NB4 (cell line): ENCODE data around the gene KSR2.

Experiments used
- DNase-seq: peaks from one replicate; pipeline ENCODE4 v3.0.0; 2010; ENCODE audit warnings: low read depth
- H3K4me3 ChIP-seq: one replicate; pipeline ENCODE4 v1.5.1; 2011; ENCODE audit warnings: mild to moderate bottlenecking, low read depth, low read length, moderate library complexity
- MYC ChIP-seq: IDR thresholded peaks from 2 replicates; pipeline ENCODE4 v1.6.1; 2011; ENCODE audit warnings: low read depth, low read length
- POLR2A ChIP-seq: IDR thresholded peaks from 2 replicates; pipeline ENCODE4 v1.6.1; 2011; ENCODE audit warnings: mild to moderate bottlenecking; ENCODE audit not compliant: insufficient read length; ENCODE audit errors: extremely low read depth
- TF ChIP-seq, protein P1 (sequence below): IDR thresholded peaks from 2 replicates; pipeline ENCODE4 v1.6.1; 2011; ENCODE audit warnings: low read depth, low read length
- TF ChIP-seq, protein P2 (sequence below): IDR thresholded peaks from one replicate; pipeline ENCODE4 v1.5.1; 2012; ENCODE audit warnings: low read depth, low read length

The KSR2 gene

DNA sequence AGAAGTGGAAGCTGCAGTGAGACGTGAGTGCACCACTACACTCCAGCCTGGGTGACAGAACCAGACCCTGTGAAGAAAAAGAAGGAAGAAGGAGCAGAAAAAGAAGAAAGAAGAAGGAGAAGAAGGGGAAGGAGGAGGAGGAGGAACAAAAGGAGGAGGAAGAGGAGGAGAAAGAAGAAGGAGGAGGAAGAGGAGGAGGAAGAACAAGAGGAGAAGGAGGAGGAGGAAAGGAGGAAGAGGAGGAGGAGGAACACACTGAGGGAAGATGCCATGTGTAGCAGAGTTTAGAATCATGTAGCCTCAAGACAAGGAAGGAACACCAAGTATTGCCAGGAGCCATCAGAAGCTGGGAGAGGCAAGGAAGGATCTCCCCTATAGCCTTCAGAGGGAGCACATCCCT, 241.5 kb downstream of the KSR2 start:
- DNase-seq, result no peak
- TF ChIP-seq, protein P1, sequence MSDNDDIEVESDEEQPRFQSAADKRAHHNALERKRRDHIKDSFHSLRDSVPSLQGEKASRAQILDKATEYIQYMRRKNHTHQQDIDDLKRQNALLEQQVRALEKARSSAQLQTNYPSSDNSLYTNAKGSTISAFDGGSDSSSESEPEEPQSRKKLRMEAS, result no peak
- TF ChIP-seq, protein P2, sequence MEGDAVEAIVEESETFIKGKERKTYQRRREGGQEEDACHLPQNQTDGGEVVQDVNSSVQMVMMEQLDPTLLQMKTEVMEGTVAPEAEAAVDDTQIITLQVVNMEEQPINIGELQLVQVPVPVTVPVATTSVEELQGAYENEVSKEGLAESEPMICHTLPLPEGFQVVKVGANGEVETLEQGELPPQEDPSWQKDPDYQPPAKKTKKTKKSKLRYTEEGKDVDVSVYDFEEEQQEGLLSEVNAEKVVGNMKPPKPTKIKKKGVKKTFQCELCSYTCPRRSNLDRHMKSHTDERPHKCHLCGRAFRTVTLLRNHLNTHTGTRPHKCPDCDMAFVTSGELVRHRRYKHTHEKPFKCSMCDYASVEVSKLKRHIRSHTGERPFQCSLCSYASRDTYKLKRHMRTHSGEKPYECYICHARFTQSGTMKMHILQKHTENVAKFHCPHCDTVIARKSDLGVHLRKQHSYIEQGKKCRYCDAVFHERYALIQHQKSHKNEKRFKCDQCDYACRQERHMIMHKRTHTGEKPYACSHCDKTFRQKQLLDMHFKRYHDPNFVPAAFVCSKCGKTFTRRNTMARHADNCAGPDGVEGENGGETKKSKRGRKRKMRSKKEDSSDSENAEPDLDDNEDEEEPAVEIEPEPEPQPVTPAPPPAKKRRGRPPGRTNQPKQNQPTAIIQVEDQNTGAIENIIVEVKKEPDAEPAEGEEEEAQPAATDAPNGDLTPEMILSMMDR, result no peak
- no peak for TF ChIP-seq POLR2A
- no peak for TF ChIP-seq MYC
- no peak overlapping the region for H3K4me3 ChIP-seq

DNA sequence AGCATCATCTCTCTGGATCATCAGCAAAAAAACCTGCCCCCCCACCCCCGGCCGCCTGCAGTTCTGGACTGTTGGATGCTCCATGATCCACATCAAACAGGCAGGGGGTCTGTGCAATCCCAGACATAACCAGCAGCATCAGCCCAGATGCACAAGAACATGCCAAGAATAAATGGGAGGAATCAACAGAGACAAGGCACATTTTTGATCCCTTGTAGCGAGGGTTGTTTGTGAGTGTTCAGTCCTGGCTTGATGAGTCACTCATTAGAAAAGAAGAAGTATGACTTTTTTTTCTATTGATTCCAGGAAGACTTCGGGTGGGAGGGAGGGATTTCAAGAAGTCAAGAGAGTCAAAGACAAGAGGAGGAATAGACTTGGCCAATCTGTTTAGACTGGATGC, 244.2 kb downstream of the KSR2 start:
- peak; percentile 40 for DNase-seq
- no peak overlapping the region for H3K4me3 ChIP-seq
- TF ChIP-seq, protein P2, result no peak

DNA sequence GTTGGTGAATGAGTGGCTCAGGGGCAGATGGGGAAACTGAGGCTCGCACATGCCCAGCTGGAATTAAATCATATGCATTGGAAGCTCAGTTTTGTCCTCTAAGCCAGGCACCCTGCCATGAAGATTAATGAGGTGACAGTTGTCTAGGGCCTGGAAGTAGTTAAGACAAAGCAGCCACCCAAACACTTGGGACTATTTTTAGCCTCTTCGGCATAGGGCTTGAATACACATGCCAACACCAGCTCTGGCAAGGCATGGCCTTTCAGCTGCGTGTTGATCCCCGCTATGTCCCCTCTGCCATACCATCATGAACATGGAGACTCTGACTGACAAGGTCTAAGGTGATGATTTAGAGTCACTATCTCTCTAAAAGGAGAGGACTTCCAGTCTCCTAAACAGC, 250.2 kb downstream of the KSR2 start:
- no peak overlapping the region for H3K4me3 ChIP-seq
- TF ChIP-seq, protein P1, result no peak
- TF ChIP-seq, protein P2, result no peak
- no peak for DNase-seq

DNA sequence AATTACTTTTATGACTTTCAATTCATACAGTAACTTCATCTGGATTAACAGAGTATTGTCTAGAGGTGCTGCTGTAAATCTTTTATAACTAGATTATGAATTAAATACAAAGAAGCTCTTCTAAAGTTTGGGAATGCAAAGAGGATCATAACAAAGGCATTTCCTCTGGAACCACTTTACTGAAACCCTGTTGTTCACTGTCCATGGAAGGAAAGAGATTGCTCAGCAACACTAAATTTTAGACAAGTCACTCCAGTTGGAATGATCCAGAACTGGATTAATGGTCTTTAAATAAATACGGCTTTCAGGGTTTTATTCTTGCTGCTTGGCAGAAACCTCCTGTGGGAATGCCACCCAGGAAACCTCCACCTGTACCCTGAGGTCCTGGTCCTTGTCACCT, 250.6 kb downstream of the KSR2 start:
- H3K4me3 ChIP-seq, result no peak overlapping the region
- no peak for DNase-seq
- TF ChIP-seq MYC, result no peak
- TF ChIP-seq, protein P2, result no peak
- no peak for TF ChIP-seq POLR2A
- TF ChIP-seq, protein P1, result no peak

DNA sequence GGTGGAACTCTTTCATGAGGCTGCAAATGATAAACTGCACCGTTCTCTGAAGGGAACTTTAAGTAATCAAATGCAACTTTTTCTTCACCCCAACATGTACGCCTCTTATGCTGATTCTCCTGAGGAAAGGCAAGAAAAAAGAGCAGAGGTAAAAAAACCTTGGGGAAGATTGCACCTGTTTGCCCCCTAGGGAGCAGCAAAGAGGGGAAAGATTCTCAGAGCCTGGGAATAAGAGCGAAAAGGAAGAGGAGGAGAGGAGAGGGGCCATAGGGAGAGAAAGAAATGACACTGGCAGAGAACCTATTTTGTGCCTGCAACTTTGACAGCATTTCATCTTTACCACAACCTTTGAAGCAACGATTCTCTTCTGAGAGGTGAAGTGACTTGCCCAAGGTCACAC, 254.6 kb downstream of the KSR2 start:
- no peak overlapping the region for H3K4me3 ChIP-seq

DNA sequence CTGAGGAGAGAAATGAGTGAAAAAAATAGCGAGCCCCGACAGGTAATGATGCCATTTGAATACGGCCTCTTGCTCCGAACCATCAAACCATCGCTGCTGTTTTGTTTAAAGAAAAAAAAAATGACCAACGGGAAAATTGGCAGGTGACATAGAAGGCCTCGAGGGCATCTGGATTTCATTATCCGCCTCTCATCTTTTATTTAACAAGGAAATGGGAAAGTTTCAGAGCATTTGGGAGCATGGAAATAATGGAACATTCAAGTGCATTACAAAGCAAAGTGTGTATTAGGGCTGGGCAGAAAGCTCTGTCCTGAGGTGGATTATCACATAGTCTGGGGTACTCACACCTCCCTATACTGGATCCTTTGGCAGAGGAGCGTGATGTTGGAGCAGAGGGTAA, 258.7 kb downstream of the KSR2 start:
- H3K4me3 ChIP-seq, result no peak overlapping the region
- TF ChIP-seq, protein P1, result no peak
- TF ChIP-seq POLR2A, result no peak
- no peak for TF ChIP-seq MYC
- TF ChIP-seq, protein P2, result no peak
- DNase-seq, result no peak

More for the DNA sequence above, 254.6 kb downstream of the KSR2 start:
- no peak for DNase-seq
- TF ChIP-seq, protein P2, result no peak
- no peak for TF ChIP-seq POLR2A
- TF ChIP-seq, protein P1, result no peak
- TF ChIP-seq MYC, result no peak
